ENCODE results near the gene SLC25A13. TPM values are rescaled to one million over a fixed set of nuclear protein-coding genes. Genes with fewer than 3 reads are reported as not detected.

Gene SLC25A13
- total and polyA plus RNA-seq, 2 of the 4 experiments (the other 2 are of a cell fraction) = 7.4 to 11.7 TPM

DNA sequence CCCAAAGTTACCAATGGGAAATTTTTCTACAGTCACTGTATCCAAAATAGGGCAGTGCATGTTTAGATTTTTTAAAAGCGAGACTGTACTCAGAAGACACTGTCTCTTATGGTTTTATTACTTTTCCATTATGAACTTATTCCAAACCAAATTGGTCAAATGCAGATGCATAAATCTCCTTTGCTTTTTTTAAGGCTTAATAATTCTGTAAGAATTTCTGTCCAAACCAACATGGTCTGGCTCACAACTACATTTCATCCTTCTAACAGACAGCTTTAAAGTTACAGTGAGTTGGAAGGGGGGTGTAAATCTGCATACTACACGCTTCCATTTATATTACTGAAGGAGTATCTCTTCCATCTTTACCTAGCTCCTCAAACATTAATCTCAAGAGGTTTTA lies 199.2 kb downstream of the SLC25A13 start:
- ChIA-PET POLR2A (ENCODE audit: unreplicated experiment) (no interaction called here), CTCF (no interaction called here)
- BruUV-seq (replicated peaks) = no TSS peak
- H3K27me3 ChIP-seq (ENCODE audit: control insufficient read depth, insufficient read depth, low read length) = no peaks in the 10 kb centered on the region
- H4K8ac ChIP-seq (ENCODE audit: low read depth in 2 of 2, low read length in 2 of 2) = no peak overlapping the region
- H4K5ac ChIP-seq (ENCODE audit: low read depth, low read length) = no peak overlapping the region
- no peak overlapping the region for H3K4ac ChIP-seq (ENCODE audit: low read depth, low read length)
- no peaks in the 10 kb centered on the region for H4K20me1 ChIP-seq (ENCODE audit: insufficient read depth, low read length)
- ATAC-seq (ENCODE audit: low read depth) = no peak
- H2BK120ac ChIP-seq (ENCODE audit: low read depth, low read length) = no peak overlapping the region
- H3K79me1 ChIP-seq (ENCODE audit: low read depth in 1 of 2, low read length in 2 of 2) = no peaks in the 10 kb centered on the region
- no peak overlapping the region for H2AFZ ChIP-seq (replicated peaks; ENCODE audit: low read length, poor library complexity)
- TF ChIP-seq RAD21 (IDR thresholded peaks at IDR 0.05; ENCODE audit: low read length) (no peak), MAFK (IDR thresholded peaks at IDR 0.05; ENCODE audit: low read depth, low read length) (no peak), FOS (IDR thresholded peaks at IDR 0.05; ENCODE audit: low read depth, low read length) (no peak), SMC3 (IDR thresholded peaks at IDR 0.05; ENCODE audit: low read depth, low read length) (no peak), POLR2A (IDR thresholded peaks at IDR 0.05; ENCODE audit: low read depth, low read length) (no peak), CEBPB (IDR thresholded peaks at IDR 0.05; ENCODE audit: low read depth, low read length) (no peak), RFX5 (IDR thresholded peaks at IDR 0.05; ENCODE audit: low read depth, low read length) (no peak), MAZ (IDR thresholded peaks at IDR 0.05; ENCODE audit: borderline replicate concordance, low read depth, low read length) (no peak)
- TF ChIP-seq, protein P1, sequence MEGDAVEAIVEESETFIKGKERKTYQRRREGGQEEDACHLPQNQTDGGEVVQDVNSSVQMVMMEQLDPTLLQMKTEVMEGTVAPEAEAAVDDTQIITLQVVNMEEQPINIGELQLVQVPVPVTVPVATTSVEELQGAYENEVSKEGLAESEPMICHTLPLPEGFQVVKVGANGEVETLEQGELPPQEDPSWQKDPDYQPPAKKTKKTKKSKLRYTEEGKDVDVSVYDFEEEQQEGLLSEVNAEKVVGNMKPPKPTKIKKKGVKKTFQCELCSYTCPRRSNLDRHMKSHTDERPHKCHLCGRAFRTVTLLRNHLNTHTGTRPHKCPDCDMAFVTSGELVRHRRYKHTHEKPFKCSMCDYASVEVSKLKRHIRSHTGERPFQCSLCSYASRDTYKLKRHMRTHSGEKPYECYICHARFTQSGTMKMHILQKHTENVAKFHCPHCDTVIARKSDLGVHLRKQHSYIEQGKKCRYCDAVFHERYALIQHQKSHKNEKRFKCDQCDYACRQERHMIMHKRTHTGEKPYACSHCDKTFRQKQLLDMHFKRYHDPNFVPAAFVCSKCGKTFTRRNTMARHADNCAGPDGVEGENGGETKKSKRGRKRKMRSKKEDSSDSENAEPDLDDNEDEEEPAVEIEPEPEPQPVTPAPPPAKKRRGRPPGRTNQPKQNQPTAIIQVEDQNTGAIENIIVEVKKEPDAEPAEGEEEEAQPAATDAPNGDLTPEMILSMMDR (conservative IDR thresholded peaks at IDR 0.05; ENCODE audit: low read depth, low read length) = no peak
- TF ChIP-seq, protein P2, sequence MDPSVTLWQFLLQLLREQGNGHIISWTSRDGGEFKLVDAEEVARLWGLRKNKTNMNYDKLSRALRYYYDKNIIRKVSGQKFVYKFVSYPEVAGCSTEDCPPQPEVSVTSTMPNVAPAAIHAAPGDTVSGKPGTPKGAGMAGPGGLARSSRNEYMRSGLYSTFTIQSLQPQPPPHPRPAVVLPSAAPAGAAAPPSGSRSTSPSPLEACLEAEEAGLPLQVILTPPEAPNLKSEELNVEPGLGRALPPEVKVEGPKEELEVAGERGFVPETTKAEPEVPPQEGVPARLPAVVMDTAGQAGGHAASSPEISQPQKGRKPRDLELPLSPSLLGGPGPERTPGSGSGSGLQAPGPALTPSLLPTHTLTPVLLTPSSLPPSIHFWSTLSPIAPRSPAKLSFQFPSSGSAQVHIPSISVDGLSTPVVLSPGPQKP (IDR thresholded peaks at IDR 0.05; ENCODE audit: borderline replicate concordance, low read depth, low read length) = no peak
- TF ChIP-seq, protein P3, sequence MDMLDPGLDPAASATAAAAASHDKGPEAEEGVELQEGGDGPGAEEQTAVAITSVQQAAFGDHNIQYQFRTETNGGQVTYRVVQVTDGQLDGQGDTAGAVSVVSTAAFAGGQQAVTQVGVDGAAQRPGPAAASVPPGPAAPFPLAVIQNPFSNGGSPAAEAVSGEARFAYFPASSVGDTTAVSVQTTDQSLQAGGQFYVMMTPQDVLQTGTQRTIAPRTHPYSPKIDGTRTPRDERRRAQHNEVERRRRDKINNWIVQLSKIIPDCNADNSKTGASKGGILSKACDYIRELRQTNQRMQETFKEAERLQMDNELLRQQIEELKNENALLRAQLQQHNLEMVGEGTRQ (IDR thresholded peaks at IDR 0.05; ENCODE audit: low read depth, low read length) = no peak
- H3K9me1 ChIP-seq (ENCODE audit: insufficient read depth, low read length) = peaks cover under 1% of the 10 kb centered on the region; the same call in 1 of the 2 replicates
- in situ Hi-C loops (cut with MboI; ENCODE audit: low sequenced_read_pairs) (no loop called here), dilution Hi-C loops (cut with HindIII; ENCODE audit: low sequenced_read_pairs, unreplicated experiment) (no loop called here), intact Hi-C loops (cut with micrococcal nuclease) (no loop called here)
- no CpG with 5 or more reads among the region's 2 CpGs for WGBS, 2 experiments (ENCODE audit: extremely low coverage in 2 of 2, insufficient read length in 1 of 2)
- no peak overlapping the region for H2BK15ac ChIP-seq (ENCODE audit: low read depth, low read length)
- no peak overlapping the region for H3K9ac ChIP-seq (ENCODE audit: low read depth, low read length)
- no peak overlapping the region for H3K27ac ChIP-seq (ENCODE audit: insufficient read depth, low read length)
- peaks cover 4% of the 10 kb centered on the region for H3K36me3 ChIP-seq (ENCODE audit: control insufficient read depth, insufficient read depth, low read length)
- H3K18ac ChIP-seq (ENCODE audit: low read depth, low read length) = no peak overlapping the region
- H2BK5ac ChIP-seq (ENCODE audit: low read depth, low read length, poor library complexity, severe bottlenecking) = no peak overlapping the region
- no peak overlapping the region for H3K14ac ChIP-seq (replicated peaks; ENCODE audit: low read depth, low read length)
- H3K4me2 ChIP-seq (ENCODE audit: low read depth, low read length) = no peak overlapping the region
- H2AK5ac ChIP-seq (ENCODE audit: low read depth, low read length) = no peak overlapping the region
- no peak for DNase-seq
- no peaks in the 10 kb centered on the region for H3K4me1 ChIP-seq (ENCODE audit: control insufficient read depth, insufficient read depth, low read length)
- H3K56ac ChIP-seq (ENCODE audit: extremely low read depth, insufficient read depth, low read length) = no peak overlapping the region
- no peak overlapping the region for H3K4me3 ChIP-seq (ENCODE audit: insufficient read depth, low read depth, low read length)
- H4K91ac ChIP-seq (ENCODE audit: insufficient read depth, low read depth, low read length) = no peak overlapping the region
- H2AK9ac ChIP-seq (replicated peaks; ENCODE audit: low read depth, low read length, poor library complexity) = no peak overlapping the region
- no peak overlapping the region for H3K23ac ChIP-seq (ENCODE audit: low read depth, low read length)
- no peaks in the 10 kb centered on the region for H3K9me3 ChIP-seq (ENCODE audit: control insufficient read depth, insufficient read depth, low read length)
- H2BK20ac ChIP-seq (ENCODE audit: low read depth, low read length) = no peak overlapping the region

All from IMR-90 (cell line).